Ishikawa (cell line): ENCODE results near the gene CD83.

Experiments
- CEBPB ChIP-seq: IDR thresholded peaks from 2 replicates; pipeline ENCODE4 v1.6.1; 2012
- CREB1 ChIP-seq: IDR thresholded peaks from 2 replicates; pipeline ENCODE4 v1.6.1; 2012; ENCODE audit warnings: low read depth
- EGR1 ChIP-seq: IDR thresholded peaks from 2 replicates; pipeline ENCODE4 v1.6.1; 2012
- EP300 ChIP-seq: IDR thresholded peaks from 2 replicates; pipeline ENCODE4 v1.6.1; 2012; ENCODE audit warnings: borderline replicate concordance
- FOXM1 ChIP-seq: IDR thresholded peaks from 2 replicates; pipeline ENCODE4 v1.6.1; 2012; ENCODE audit warnings: low read depth, borderline replicate concordance
- NFIC ChIP-seq: IDR thresholded peaks from 2 replicates; pipeline ENCODE4 v1.6.1; 2012
- RAD21 ChIP-seq: IDR thresholded peaks from 2 replicates; pipeline ENCODE4 v1.6.1; 2012; ENCODE audit warnings: low read depth
- REST ChIP-seq: IDR thresholded peaks from 2 replicates; pipeline ENCODE4 v1.6.1; 2012; ENCODE audit warnings: low read depth, mild to moderate bottlenecking
- TAF1 ChIP-seq: IDR thresholded peaks from 2 replicates; pipeline ENCODE4 v1.6.1; 2012; ENCODE audit warnings: low read depth, mild to moderate bottlenecking
- TCF12 ChIP-seq: IDR thresholded peaks from 2 replicates; pipeline ENCODE4 v1.6.1; 2012; ENCODE audit warnings: low read depth
- TEAD4 ChIP-seq: IDR thresholded peaks from 2 replicates; pipeline ENCODE4 v1.6.1; 2012
- USF1 ChIP-seq: IDR thresholded peaks from 2 replicates; pipeline ENCODE4 v1.6.1; 2012
- YY1 ChIP-seq: IDR thresholded peaks from 2 replicates; pipeline ENCODE4 v1.6.1; 2012; ENCODE audit warnings: low read depth
- ZBTB7A ChIP-seq: IDR thresholded peaks from 2 replicates; pipeline ENCODE4 v1.6.1; 2012; ENCODE audit warnings: low read depth
- TF ChIP-seq, protein P1 (sequence below): IDR thresholded peaks from 2 replicates; pipeline ENCODE4 v1.6.1; 2012

CD83 gene

GRCh38 chr6:14072084-14072483 is 45.5 kb upstream of the CD83 start:
- no peak for TF ChIP-seq FOXM1
- TF ChIP-seq TAF1, result no peak
- TF ChIP-seq ZBTB7A, result no peak
- TF ChIP-seq TCF12, result no peak
- TF ChIP-seq RAD21, result no peak
- no peak for TF ChIP-seq EP300
- no peak for TF ChIP-seq TEAD4
- no peak for TF ChIP-seq USF1
- no peak for TF ChIP-seq REST
- TF ChIP-seq EGR1, result no peak
- TF ChIP-seq NFIC, result no peak
- TF ChIP-seq CREB1, result no peak
- TF ChIP-seq, protein P1, sequence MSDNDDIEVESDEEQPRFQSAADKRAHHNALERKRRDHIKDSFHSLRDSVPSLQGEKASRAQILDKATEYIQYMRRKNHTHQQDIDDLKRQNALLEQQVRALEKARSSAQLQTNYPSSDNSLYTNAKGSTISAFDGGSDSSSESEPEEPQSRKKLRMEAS, result no peak
- TF ChIP-seq YY1, result no peak
- no peak for TF ChIP-seq CEBPB

GRCh38 chr6:14074476-14075094 is 43.0 kb upstream of the CD83 start:
- TF ChIP-seq EGR1 (no peak), FOXM1 (no peak), CREB1 (no peak), ZBTB7A (no peak), TEAD4 (no peak), TCF12 (no peak), USF1 (no peak), RAD21 (no peak), REST (no peak)
- TF ChIP-seq, protein P1, result no peak

DNA sequence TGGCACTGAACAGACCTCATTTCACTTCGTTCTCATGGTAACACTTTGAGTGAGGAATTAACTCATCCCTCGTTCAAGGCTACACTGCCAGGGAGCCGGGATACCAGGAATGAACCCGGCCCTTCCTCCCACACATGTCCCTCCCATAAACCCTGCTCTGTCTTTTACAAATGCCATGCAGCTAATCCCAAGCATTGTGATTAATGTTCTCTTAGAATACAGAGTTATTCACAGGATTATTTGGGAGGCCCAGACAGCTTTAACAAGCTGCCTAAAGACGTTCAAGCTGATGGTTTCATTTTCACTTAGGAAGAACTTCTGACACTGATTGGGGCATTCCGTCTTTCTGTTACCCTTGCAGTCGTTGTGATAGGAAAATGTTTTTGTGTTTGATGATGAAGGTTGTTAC is 42.5 kb upstream of the CD83 start:
- TF ChIP-seq FOXM1 (no peak), REST (no peak), ZBTB7A (no peak), TCF12 (no peak), EP300 (no peak), CREB1 (no peak), TEAD4 (no peak), TAF1 (no peak), CEBPB (no peak), EGR1 (no peak)

DNA sequence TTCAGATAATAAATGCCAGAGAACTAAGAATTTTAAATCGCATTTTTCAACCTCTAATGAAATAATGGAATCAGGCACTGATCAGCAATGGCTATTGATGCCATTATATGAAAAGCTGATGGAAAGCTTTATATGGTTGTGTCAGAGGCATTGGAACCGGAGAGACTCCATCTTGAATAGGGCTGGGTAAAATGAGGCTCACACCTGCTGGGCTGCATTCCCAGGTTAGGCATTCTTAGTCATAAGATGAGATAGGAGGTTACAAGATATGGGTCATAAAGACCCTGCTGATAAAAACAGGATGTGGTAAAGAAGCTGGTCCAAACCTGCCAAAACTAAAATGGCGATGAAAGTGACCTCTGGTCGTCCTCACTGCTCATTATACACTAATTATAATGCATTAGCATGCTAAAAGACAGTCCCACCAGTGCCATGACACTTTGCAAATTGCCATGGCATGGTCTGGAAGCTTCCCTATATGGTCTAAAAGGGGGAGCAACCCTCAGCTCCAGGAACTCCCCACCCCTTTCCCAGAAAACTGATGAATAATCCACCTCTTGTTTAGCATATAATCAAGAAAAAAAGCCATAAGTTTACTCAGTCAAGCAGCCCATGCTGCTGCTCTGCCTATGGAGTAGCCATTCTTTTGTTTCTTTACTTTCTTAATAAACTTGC is 40.2 kb upstream of the CD83 start:
- TF ChIP-seq EP300, result no peak

GRCh38 chr6:14079433-14079832 is 38.1 kb upstream of the CD83 start:
- TF ChIP-seq EGR1, result no peak
